Esophagus squamous epithelium (tissue), 4 donors: Measurements from ENCODE around the gene MRPL33.

Source experiments
- POLR2A ChIP-seq, 4 donors: fragments of 450-650 bp; IDR thresholded peaks; one replicate each; pipeline ENCODE4 v1.6.1; 2017; ENCODE audit warnings: antibody characterized with exemption in 4 of 4, mild to moderate bottlenecking in 4 of 4, moderate library complexity in 3 of 4
- TF ChIP-seq, protein P1 (sequence below), 6 experiments: fragments of 450-650 bp in 4 of 6; fragments of 200-600 bp in 2 of 6; sonication (generic) in 2 of 6; IDR thresholded peaks; one replicate each; pipeline ENCODE4 v1.5.1; 2016 to 2019; ENCODE audit warnings: antibody characterized with exemption in 6 of 6, mild to moderate bottlenecking in 4 of 6, moderate library complexity in 4 of 6

DNA sequence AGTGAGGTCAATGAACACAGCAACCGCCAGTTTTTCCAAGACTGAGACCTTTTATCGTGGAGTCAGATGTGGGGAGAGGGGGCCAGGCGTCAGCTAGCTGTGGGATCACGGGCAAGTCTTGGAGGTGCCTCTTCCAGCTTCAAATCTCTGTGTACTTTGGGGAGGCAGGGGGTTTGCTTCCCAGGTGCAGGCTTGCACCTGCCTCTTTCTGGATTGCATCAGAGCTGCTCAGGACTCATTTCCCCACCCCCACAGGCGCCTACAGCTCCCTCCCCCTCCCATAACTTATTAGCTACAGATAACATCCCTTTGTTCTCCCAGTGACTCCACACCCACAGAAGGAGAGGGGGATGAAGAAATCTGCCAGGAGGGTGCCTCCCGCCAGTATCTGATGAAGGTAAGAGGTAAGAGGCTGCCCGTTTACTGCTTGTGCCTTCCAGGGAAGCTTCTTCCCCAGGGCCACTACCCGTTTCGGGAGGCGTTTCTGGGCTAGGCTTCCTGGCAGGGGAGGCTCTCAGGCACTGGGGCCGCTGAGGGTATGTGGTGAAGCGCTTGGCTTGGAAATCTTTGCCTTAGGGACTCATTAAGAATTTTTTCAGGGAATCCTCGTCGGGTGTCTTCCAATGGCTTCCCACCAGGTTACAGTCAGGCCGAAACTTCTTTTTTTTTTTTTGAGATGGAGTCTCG lies 18.8 kb upstream of the MRPL33 start:
- TF ChIP-seq, protein P1, sequence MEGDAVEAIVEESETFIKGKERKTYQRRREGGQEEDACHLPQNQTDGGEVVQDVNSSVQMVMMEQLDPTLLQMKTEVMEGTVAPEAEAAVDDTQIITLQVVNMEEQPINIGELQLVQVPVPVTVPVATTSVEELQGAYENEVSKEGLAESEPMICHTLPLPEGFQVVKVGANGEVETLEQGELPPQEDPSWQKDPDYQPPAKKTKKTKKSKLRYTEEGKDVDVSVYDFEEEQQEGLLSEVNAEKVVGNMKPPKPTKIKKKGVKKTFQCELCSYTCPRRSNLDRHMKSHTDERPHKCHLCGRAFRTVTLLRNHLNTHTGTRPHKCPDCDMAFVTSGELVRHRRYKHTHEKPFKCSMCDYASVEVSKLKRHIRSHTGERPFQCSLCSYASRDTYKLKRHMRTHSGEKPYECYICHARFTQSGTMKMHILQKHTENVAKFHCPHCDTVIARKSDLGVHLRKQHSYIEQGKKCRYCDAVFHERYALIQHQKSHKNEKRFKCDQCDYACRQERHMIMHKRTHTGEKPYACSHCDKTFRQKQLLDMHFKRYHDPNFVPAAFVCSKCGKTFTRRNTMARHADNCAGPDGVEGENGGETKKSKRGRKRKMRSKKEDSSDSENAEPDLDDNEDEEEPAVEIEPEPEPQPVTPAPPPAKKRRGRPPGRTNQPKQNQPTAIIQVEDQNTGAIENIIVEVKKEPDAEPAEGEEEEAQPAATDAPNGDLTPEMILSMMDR (IDR thresholded peaks at IDR 0.05), result no peak
- no peak for TF ChIP-seq POLR2A (IDR thresholded peaks at IDR 0.05)
